ENCODE measurements around the gene LMO7.

DNA sequence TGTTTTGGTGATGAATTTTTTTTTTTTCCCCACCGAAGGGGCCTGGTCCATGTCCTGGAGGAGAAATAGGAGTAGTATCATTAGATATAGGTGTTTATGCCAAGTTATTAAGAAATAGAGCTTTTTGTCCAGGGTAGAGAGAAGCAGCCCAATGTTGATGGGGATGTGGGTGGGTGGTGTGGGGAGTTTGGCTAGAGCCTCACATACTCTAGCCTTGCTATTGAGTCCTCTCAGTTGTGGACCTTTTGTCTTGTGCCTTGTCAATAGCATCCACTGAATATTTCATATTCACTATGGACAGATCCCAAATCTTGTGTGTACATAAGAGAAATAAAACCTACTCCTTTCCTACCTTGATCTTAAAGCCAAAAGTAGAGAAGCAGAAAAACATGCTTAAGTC lies 134.0 kb downstream of the LMO7 start:
- TF ChIP-seq, protein P1, sequence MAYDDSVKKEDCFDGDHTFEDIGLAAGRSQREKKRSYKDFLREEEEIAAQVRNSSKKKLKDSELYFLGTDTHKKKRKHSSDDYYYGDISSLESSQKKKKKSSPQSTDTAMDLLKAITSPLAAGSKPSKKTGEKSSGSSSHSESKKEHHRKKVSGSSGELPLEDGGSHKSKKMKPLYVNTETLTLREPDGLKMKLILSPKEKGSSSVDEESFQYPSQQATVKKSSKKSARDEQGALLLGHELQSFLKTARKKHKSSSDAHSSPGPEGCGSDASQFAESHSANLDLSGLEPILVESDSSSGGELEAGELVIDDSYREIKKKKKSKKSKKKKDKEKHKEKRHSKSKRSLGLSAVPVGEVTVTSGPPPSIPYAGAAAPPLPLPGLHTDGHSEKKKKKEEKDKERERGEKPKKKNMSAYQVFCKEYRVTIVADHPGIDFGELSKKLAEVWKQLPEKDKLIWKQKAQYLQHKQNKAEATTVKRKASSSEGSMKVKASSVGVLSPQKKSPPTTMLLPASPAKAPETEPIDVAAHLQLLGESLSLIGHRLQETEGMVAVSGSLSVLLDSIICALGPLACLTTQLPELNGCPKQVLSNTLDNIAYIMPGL (CRISPR knock-in tag; IDR thresholded peaks at IDR 0.05), result no peak
- TF ChIP-seq, protein P2, sequence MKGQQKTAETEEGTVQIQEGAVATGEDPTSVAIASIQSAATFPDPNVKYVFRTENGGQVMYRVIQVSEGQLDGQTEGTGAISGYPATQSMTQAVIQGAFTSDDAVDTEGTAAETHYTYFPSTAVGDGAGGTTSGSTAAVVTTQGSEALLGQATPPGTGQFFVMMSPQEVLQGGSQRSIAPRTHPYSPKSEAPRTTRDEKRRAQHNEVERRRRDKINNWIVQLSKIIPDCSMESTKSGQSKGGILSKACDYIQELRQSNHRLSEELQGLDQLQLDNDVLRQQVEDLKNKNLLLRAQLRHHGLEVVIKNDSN (CRISPR knock-in tag; IDR thresholded peaks at IDR 0.05), result no peak
- no peak for TF ChIP-seq NFYB (CRISPR knock-in tag; conservative IDR thresholded peaks at IDR 0.05; ENCODE audit: low read depth)
- TF ChIP-seq, protein P3, sequence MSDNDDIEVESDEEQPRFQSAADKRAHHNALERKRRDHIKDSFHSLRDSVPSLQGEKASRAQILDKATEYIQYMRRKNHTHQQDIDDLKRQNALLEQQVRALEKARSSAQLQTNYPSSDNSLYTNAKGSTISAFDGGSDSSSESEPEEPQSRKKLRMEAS (CRISPR knock-in tag; IDR thresholded peaks at IDR 0.05), result no peak
- TF ChIP-seq E2F1 (CRISPR knock-in tag; IDR thresholded peaks at IDR 0.05), result no peak
- no peak for TF ChIP-seq ZNF317 (CRISPR knock-in tag; IDR thresholded peaks at IDR 0.05; ENCODE audit: borderline replicate concordance, low read depth)
- TF ChIP-seq, protein P4, sequence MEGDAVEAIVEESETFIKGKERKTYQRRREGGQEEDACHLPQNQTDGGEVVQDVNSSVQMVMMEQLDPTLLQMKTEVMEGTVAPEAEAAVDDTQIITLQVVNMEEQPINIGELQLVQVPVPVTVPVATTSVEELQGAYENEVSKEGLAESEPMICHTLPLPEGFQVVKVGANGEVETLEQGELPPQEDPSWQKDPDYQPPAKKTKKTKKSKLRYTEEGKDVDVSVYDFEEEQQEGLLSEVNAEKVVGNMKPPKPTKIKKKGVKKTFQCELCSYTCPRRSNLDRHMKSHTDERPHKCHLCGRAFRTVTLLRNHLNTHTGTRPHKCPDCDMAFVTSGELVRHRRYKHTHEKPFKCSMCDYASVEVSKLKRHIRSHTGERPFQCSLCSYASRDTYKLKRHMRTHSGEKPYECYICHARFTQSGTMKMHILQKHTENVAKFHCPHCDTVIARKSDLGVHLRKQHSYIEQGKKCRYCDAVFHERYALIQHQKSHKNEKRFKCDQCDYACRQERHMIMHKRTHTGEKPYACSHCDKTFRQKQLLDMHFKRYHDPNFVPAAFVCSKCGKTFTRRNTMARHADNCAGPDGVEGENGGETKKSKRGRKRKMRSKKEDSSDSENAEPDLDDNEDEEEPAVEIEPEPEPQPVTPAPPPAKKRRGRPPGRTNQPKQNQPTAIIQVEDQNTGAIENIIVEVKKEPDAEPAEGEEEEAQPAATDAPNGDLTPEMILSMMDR (IDR thresholded peaks at IDR 0.05), result no peak

Measured in WTC11 (cell line).